ENCODE data around the gene URB2. TPM values are rescaled to one million over a fixed set of nuclear protein-coding genes. Genes with fewer than 3 reads are reported as not detected.

Gene URB2
- total and polyA plus RNA-seq, 2 of the 13 experiments (the other 11 are each of a cell fraction or from before 2014, with no cell fraction given), result 4.0 to 17.6 TPM

GRCh38 chr1:229651546-229651945 lies 25.5 kb downstream of the URB2 start:
- H3K4me1 ChIP-seq (ENCODE audit: insufficient read depth, low read length), result no peaks in the 10 kb centered on the region
- no peak overlapping the region for H3K27ac ChIP-seq (ENCODE audit: extremely low read length, insufficient read depth, low read length)
- no peaks in the 10 kb centered on the region for H3K9me3 ChIP-seq (ENCODE audit: low read length)
- no peak for FAIRE-seq
- ChIA-PET CTCF (ENCODE audit: low intra/inter-chr PET ratio, low total read pairs) (no interaction called here), POLR2A (no interaction called here)
- no TSS peak for BruUV-seq (replicated peaks)
- H3K4me2 ChIP-seq (ENCODE audit: low read depth, low read length), result no peak overlapping the region
- ATAC-seq, result no peak
- no peaks in the 10 kb centered on the region for H3K79me2 ChIP-seq (ENCODE audit: insufficient read depth, low read length)
- 100% methylated on average over 3 of the region's 3 CpGs for WGBS (ENCODE audit: low lambda C conversion rate)
- peaks cover 30 to 80% of the 10 kb centered on the region in 2 experiments for H3K36me3 ChIP-seq (replicated peaks in 1 of 2; ENCODE audit: control insufficient read depth in 1 of 2, insufficient read depth in 2 of 2, low read length in 2 of 2)
- in situ Hi-C loops (cut with HindIII; ENCODE audit: extremely low pct_ligation_motif_present, low pct_unique_long_range_greater_than_20kb) (no loop called here), intact Hi-C loops (cut with micrococcal nuclease; ENCODE audit: unreplicated experiment) (no loop called here)
- H3K4me3 ChIP-seq (replicated peaks in 1 of 3; ENCODE audit: insufficient read depth in 1 of 3, low read depth in 2 of 3, low read length in 3 of 3), result no peak overlapping the region
- no peak for TF ChIP-seq ZNF841 (CRISPR knock-in tag; IDR thresholded peaks at IDR 0.05; ENCODE audit: borderline replicate concordance)
- TF ChIP-seq NR2C2 (CRISPR knock-in tag; IDR thresholded peaks at IDR 0.05; ENCODE audit: borderline replicate concordance), result no peak
- TF ChIP-seq SP1 (IDR thresholded peaks at IDR 0.05), result no peak
- TF ChIP-seq SP1 (CRISPR knock-in tag; IDR thresholded peaks at IDR 0.05), result no peak
- no peak for TF ChIP-seq ZNF660 (CRISPR knock-in tag; IDR thresholded peaks at IDR 0.05; ENCODE audit: borderline replicate concordance, low read depth)
- no peak for TF ChIP-seq ARID4A (CRISPR knock-in tag; IDR thresholded peaks at IDR 0.05; ENCODE audit: borderline replicate concordance)
- no peak for TF ChIP-seq TCF7 (IDR thresholded peaks at IDR 0.05; ENCODE audit: low read depth)
- TF ChIP-seq KDM1A (CRISPR knock-in tag; IDR thresholded peaks at IDR 0.05), result no peak
- TF ChIP-seq ZNF614 (CRISPR knock-in tag; IDR thresholded peaks at IDR 0.05; ENCODE audit: borderline replicate concordance), result no peak
- no peak for TF ChIP-seq ZBTB3 (CRISPR knock-in tag; IDR thresholded peaks at IDR 0.05; ENCODE audit: borderline replicate concordance, low read depth)
- no peak for TF ChIP-seq ZNF232 (CRISPR knock-in tag; IDR thresholded peaks at IDR 0.05; ENCODE audit: borderline replicate concordance)
- no peak for TF ChIP-seq ZNF12 (CRISPR knock-in tag; IDR thresholded peaks at IDR 0.05)
- no peak for TF ChIP-seq HNF4G (IDR thresholded peaks at IDR 0.05; ENCODE audit: borderline replicate concordance, low read depth, low read length)
- no peak for TF ChIP-seq HNF4G (CRISPR knock-in tag; IDR thresholded peaks at IDR 0.05; ENCODE audit: borderline replicate concordance, low read depth)
- TF ChIP-seq SIN3A (IDR thresholded peaks at IDR 0.05; ENCODE audit: borderline replicate concordance, low read depth, low read length), result no peak
- no peak for TF ChIP-seq ZNF430 (CRISPR knock-in tag; IDR thresholded peaks at IDR 0.05)
- TF ChIP-seq KLF12 (CRISPR knock-in tag; IDR thresholded peaks at IDR 0.05; ENCODE audit: borderline replicate concordance), result no peak
- no peak for TF ChIP-seq AGO2 (optimal IDR thresholded peaks at IDR 0.05; ENCODE audit: low read depth, low read length)
- no peak for TF ChIP-seq ZBTB34 (CRISPR knock-in tag; IDR thresholded peaks at IDR 0.05)
- no peaks in the 10 kb centered on the region for H4K20me1 ChIP-seq (ENCODE audit: insufficient read depth, low read length)
- DNase-seq (ENCODE audit: low spot score), result no peak
- no peak overlapping the region for H3K9ac ChIP-seq (ENCODE audit: insufficient read depth, low read depth, low read length)
- no peaks in the 10 kb centered on the region for H3K27me3 ChIP-seq (ENCODE audit: control insufficient read depth in 1 of 2, insufficient read depth in 2 of 2, low read length in 2 of 2)
- H2AFZ ChIP-seq (ENCODE audit: low read length), result no peak overlapping the region
